ENCODE data around the gene KCNT2.

KCNT2 gene

DNA sequence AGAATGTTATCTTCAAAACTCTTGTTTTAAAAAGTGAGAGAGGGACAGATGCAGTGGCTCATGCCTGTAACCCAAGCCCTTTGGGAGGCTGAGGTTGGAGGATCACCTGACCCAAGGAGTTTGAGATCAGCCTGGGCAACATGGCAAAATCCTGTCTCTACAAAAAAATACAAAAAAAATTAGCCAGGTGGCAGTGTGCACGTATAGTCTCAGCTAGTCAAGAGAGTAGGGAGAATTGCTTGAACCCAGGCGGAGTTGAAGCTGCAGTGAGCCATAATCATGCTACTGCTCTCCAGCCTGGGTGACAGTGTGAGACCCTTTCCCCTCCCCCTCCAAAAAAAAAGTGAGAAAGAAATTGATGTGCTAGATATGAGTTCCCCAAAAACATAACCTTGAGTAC lies 131.0 kb downstream of the KCNT2 start:
- Histone ChIP-seq H3K4me3 (replicated peaks; ENCODE audit: low read depth, low read length) (no peak overlapping the region), H3K36me3 (ENCODE audit: control insufficient read depth, insufficient read depth, low read length) (no peaks in the 10 kb centered on the region), H3K27me3 (replicated peaks; ENCODE audit: control insufficient read depth, insufficient read depth, low read length) (no peaks in the 10 kb centered on the region)
- DNase-seq (ENCODE audit: extremely low read depth, insufficient read length): no peak
- TF ChIP-seq CTCF (IDR thresholded peaks at IDR 0.05; ENCODE audit: insufficient read depth, low read length, poor library complexity, severe bottlenecking): no peak

- no peaks in the 10 kb centered on the region for H3K36me3 ChIP-seq (ENCODE audit: control insufficient read depth, insufficient read depth, low read length)
- no peak for DNase-seq (ENCODE audit: extremely low read depth, insufficient read length)
- H3K4me3 ChIP-seq (replicated peaks; ENCODE audit: low read depth, low read length): no peak overlapping the region
- no peaks in the 10 kb centered on the region for H3K27me3 ChIP-seq (replicated peaks; ENCODE audit: control insufficient read depth, insufficient read depth, low read length)
- no peak for TF ChIP-seq CTCF (IDR thresholded peaks at IDR 0.05; ENCODE audit: insufficient read depth, low read length, poor library complexity, severe bottlenecking)
Observed at GRCh38 chr1:196467230-196467925, 140.9 kb downstream of the KCNT2 start.

DNA sequence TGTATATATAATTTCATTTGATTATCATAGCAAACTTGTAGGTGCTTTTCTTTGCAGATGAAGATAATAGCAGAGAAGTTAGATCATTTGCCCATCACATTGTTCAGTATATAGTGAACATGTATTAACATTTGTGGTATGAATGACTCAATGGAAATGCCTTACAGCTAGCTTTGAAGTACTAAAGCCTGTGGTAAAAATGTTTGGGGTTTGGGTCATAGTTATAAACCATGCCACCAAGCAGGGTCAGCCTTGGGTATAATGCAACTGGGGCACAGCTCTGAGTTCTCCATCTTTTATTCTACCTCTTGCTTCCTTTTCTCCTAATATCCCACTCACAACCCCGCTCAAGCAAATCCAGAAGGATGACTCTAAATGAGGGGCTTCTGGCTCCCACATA lies 141.6 kb downstream of the KCNT2 start:
- H3K27me3 ChIP-seq (replicated peaks; ENCODE audit: control insufficient read depth, insufficient read depth, low read length): no peaks in the 10 kb centered on the region

DNA sequence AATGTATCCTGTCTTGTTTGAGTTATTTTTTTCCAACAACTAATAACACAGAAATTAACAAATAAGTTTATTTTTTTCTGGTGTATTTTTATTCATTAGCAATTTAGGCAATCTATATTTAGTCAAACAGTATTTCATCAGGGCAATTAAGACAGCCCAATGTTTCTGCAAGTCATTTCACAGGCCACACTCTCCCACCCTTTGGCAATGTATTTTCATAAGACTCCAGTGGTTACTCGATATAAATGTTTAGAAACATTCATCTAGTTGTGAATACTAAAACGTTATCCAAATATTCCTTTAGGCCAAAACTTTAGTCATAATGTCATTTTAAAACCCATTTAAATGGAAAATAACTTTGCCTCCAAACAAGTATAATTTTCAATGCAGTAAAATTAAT lies 142.1 kb downstream of the KCNT2 start:
- H3K27me3 ChIP-seq (replicated peaks; ENCODE audit: control insufficient read depth, insufficient read depth, low read length): no peaks in the 10 kb centered on the region
- no peak for DNase-seq (ENCODE audit: extremely low read depth, insufficient read length)
- no peak for TF ChIP-seq CTCF (IDR thresholded peaks at IDR 0.05; ENCODE audit: insufficient read depth, low read length, poor library complexity, severe bottlenecking)
- no peaks in the 10 kb centered on the region for H3K36me3 ChIP-seq (ENCODE audit: control insufficient read depth, insufficient read depth, low read length)
- H3K4me3 ChIP-seq (replicated peaks; ENCODE audit: low read depth, low read length): no peak overlapping the region

More for the DNA sequence above, 141.6 kb downstream of the KCNT2 start:
- DNase-seq (ENCODE audit: extremely low read depth, insufficient read length): no peak
- no peak for TF ChIP-seq CTCF (IDR thresholded peaks at IDR 0.05; ENCODE audit: insufficient read depth, low read length, poor library complexity, severe bottlenecking)
- Histone ChIP-seq H3K4me3 (replicated peaks; ENCODE audit: low read depth, low read length) (no peak overlapping the region), H3K36me3 (ENCODE audit: control insufficient read depth, insufficient read depth, low read length) (no peaks in the 10 kb centered on the region)

DNA sequence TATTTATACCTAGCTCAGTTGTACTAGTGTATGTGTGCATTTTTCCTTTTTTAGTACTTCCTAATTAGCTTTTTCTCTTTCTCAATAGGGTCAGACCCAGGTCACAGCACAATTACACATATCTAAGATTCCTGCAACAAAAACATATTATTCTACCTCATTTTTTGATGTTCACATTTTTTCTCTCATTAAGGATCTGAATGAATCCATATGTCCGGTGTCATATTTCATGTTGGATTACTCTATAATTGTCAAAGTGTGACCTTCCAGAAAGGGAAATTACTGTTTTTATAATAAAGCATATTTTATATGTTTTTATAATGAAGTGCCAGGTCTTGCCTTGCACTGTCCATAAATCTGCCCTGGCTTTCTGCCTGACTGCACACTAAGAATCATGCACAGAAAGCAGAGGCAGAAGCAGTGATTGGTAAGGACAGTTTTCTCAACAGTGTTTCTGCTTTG lies 143.7 kb downstream of the KCNT2 start:
- no peak overlapping the region for H3K4me3 ChIP-seq (replicated peaks; ENCODE audit: low read depth, low read length)
- no peaks in the 10 kb centered on the region for H3K27me3 ChIP-seq (replicated peaks; ENCODE audit: control insufficient read depth, insufficient read depth, low read length)
- no peak for TF ChIP-seq CTCF (IDR thresholded peaks at IDR 0.05; ENCODE audit: insufficient read depth, low read length, poor library complexity, severe bottlenecking)
- H3K36me3 ChIP-seq (ENCODE audit: control insufficient read depth, insufficient read depth, low read length): no peaks in the 10 kb centered on the region
- DNase-seq (ENCODE audit: extremely low read depth, insufficient read length): no peak

DNA sequence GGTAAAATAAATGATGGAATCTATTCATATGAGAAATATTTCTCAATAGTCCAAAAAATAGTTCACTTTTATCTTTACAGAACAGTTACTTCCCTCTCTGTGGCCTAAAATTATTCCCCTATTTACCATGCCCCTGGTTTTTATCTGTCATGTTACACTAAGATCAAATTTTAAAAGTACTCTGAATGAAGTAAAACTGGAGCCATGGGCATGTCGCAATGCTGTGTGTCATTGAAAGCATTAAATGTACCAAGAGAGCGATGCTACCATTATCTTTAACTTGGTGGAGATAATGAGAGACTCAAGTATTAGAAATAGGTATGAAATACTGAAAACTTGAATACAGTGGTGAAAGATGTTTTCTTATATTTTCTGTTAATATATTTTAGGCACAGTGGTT lies 146.2 kb downstream of the KCNT2 start:
- Histone ChIP-seq H3K4me3 (replicated peaks; ENCODE audit: low read depth, low read length) (no peak overlapping the region), H3K36me3 (ENCODE audit: control insufficient read depth, insufficient read depth, low read length) (no peaks in the 10 kb centered on the region), H3K27me3 (replicated peaks; ENCODE audit: control insufficient read depth, insufficient read depth, low read length) (no peaks in the 10 kb centered on the region)
- no peak for TF ChIP-seq CTCF (IDR thresholded peaks at IDR 0.05; ENCODE audit: insufficient read depth, low read length, poor library complexity, severe bottlenecking)
- DNase-seq (ENCODE audit: extremely low read depth, insufficient read length): no peak

Data from GM06990 (cell line).